Heart left ventricle (tissue), 13 donors: ENCODE results near the gene ASIC1.

Experiments used
- CTCF ChIP-seq, 12 donors: fragments of 200-600 bp; sonication (generic) in 4 of 12; IDR thresholded peaks; one replicate each; pipeline versions ENCODE4 v1.5.0 to v1.8.0; 2018 to 2022; ENCODE audit warnings: antibody characterized with exemption in 12 of 12, mild to moderate bottlenecking in 5 of 12
- POLR2A ChIP-seq, 2 donors: fragments of 450-650 bp; IDR thresholded peaks; one replicate each; pipeline ENCODE4 v1.6.1; 2017; ENCODE audit warnings: antibody characterized with exemption in 2 of 2, mild to moderate bottlenecking in 2 of 2, moderate library complexity in 2 of 2
- donor health status: ischemic (EF 13 %, LVEDD 7.1; RV severe dilation, severe dysfunction).
- donor health status: DM: no; HTN: yes; CAD: no.
- donor health status: DM: no; HTN: no; CAD: no.
- donor health status: ischemic (EF 25% LVEDD 6.9; RV normal size, moderate dysfunction).
- donor health status: ischemic (EF 25% LVEDD 5.7; RV mildly dilated, moderate dysfunction).
- donor health status: ischemic (EF 35%, LVEDD 5.7; RV mildly dilated, moderate dysfunction).
- donor health status: nonischemic (EF 11% LVEDD 7.7; RV severe dilation, severe dysfunction).
- donor health status: DM: yes; HTN: yes; CAD: no.
- donor health status: PGD.
- donor health status: ischemic (EF 29% LVEDD 5.4; RV normal size, mild dysfunction).
- donor health status: nonischemic (EF 23%, LVEDD 6.1; RV moderate dilation, normal function).

GRCh38 chr12:50041062-50041860, 16.1 kb upstream of the ASIC1 start:
- TF ChIP-seq CTCF (IDR thresholded peaks at IDR 0.05) (no peak), POLR2A (IDR thresholded peaks at IDR 0.05) (no peak)
